Measurements from ENCODE around the gene SULT1C3. TPM values are rescaled to one million over a fixed set of nuclear protein-coding genes. Genes with fewer than 3 reads are reported as not detected.

The SULT1C3 gene
- total and polyA plus RNA-seq, 8 donors = 0.73 to 2.1 TPM; not detected in 6

- DNase-seq = no peak
- TF ChIP-seq POLR2AphosphoS5 (IDR thresholded peaks at IDR 0.05) (no peak), EP300 (IDR thresholded peaks at IDR 0.05) (no peak), POLR2A (IDR thresholded peaks at IDR 0.05) (no peak), CTCF (IDR thresholded peaks at IDR 0.05) (no peak)
- no peaks in the 10 kb centered on the region for H3K27me3 ChIP-seq
- WGBS, 5 donors = 85 to 94% (median 92%) methylated on average over 2 of the region's 2 CpGs
- H3K27ac ChIP-seq = no peak overlapping the region
- no peaks in the 10 kb centered on the region for H3K36me3 ChIP-seq
- H3K4me3 ChIP-seq = no peak overlapping the region
- no peaks in the 10 kb centered on the region for H3K9me3 ChIP-seq
- intact Hi-C loops (cut with DNase I; ENCODE audit: low total_unique reads) = no loop called here
- H3K4me1 ChIP-seq = peaks cover 0 to 8% (median 4%) of the 10 kb centered on the region in 4 donors
Observed at GRCh38 chr2:108217211-108217610, 22.6 kb upstream of the SULT1C3 start.

- TF ChIP-seq EP300 (IDR thresholded peaks at IDR 0.05) (no peak), POLR2AphosphoS5 (IDR thresholded peaks at IDR 0.05) (no peak), POLR2A (IDR thresholded peaks at IDR 0.05) (no peak), CTCF (IDR thresholded peaks at IDR 0.05) (no peak)
- WGBS, 5 donors = 44 to 72% (median 53%) methylated on average over 3 of the region's 3 CpGs
- Histone ChIP-seq H3K4me1 (peaks cover 0 to 8% (median 4%) of the 10 kb centered on the region in 4 donors), H3K9me3 (peaks cover 10 to 22% (median 14%) of the 10 kb centered on the region in 4 donors), H3K36me3 (peaks cover 0 to 4% (median 0%) of the 10 kb centered on the region in 4 donors), H3K27ac (no peak overlapping the region), H3K4me3 (no peak overlapping the region), H3K27me3 (no peaks in the 10 kb centered on the region)
- peak in 1 of 2 donors; percentile 23 for DNase-seq
- intact Hi-C loops (cut with DNase I; ENCODE audit: low total_unique reads) = no loop called here
Observed at GRCh38 chr2:108219688-108220087, 20.1 kb upstream of the SULT1C3 start.

- intact Hi-C loops (cut with DNase I; ENCODE audit: low total_unique reads) = no loop called here
- Histone ChIP-seq H3K9me3 (peaks cover 10 to 22% (median 14%) of the 10 kb centered on the region in 4 donors), H3K4me3 (no peak overlapping the region), H3K36me3 (peaks cover 0 to 4% (median 0%) of the 10 kb centered on the region in 4 donors), H3K27ac (no peak overlapping the region), H3K27me3 (no peaks in the 10 kb centered on the region), H3K4me1 (peaks cover 0 to 8% (median 4%) of the 10 kb centered on the region in 4 donors)
- no peak for DNase-seq
- no peak for TF ChIP-seq EP300 (IDR thresholded peaks at IDR 0.05)
- no peak for TF ChIP-seq POLR2A (IDR thresholded peaks at IDR 0.05)
- TF ChIP-seq CTCF (IDR thresholded peaks at IDR 0.05) = no peak
- no peak for TF ChIP-seq POLR2AphosphoS5 (IDR thresholded peaks at IDR 0.05)
- WGBS, 5 donors = 83 to 88% (median 87%) methylated on average over 3 of the region's 3 CpGs
Observed at GRCh38 chr2:108220191-108220590, 19.6 kb upstream of the SULT1C3 start.

GRCh38 chr2:108220942-108221541, 18.7 kb upstream of the SULT1C3 start:
- no peak for DNase-seq
- Histone ChIP-seq H3K27ac (peak overlapping the region in 1 of 5 donors; percentile 15), H3K27me3 (no peaks in the 10 kb centered on the region), H3K36me3 (peaks cover 0 to 4% (median 0%) of the 10 kb centered on the region in 4 donors), H3K4me3 (no peak overlapping the region), H3K9me3 (peaks cover 10 to 22% (median 14%) of the 10 kb centered on the region in 4 donors), H3K4me1 (peaks cover 0 to 1% (median under 1%) of the 10 kb centered on the region in 4 donors)
- intact Hi-C loops (cut with DNase I; ENCODE audit: low total_unique reads) = no loop called here
- no peak for TF ChIP-seq CTCF (IDR thresholded peaks at IDR 0.05)
- 49 to 75% (median 60%) methylated on average over 2 to 4 of the region's 4 CpGs for WGBS, 5 donors

Data from stomach (tissue), 9 donors.